ENCODE measurements around the gene ANXA10.
A peak's percentile ranks its signal among the peaks of the same experiment; 100 is the strongest.
"Not testable (repeated sequence)": the region's sequence is repeated elsewhere in the genome, so short reads cannot be mapped to it uniquely, and the experiment has no call there.

Gene ANXA10

GRCh38 chr4:168212656-168213055 lies 120.3 kb downstream of the ANXA10 start:
- no peak for DNase-seq (ENCODE audit: low read depth)
- no peak overlapping the region for H3K4me3 ChIP-seq (ENCODE audit: control insufficient read depth, low read depth, low read length)
- TF ChIP-seq CTCF (IDR thresholded peaks at IDR 0.05; ENCODE audit: control insufficient read depth, insufficient read depth, low read depth, low read length, missing control alignments) = no peak

- DNase-seq (ENCODE audit: low read depth); H3K4me3 ChIP-seq (ENCODE audit: control insufficient read depth, low read depth, low read length): not testable (repeated sequence)
These were observed 121.2 kb downstream of the ANXA10 start for GRCh38 chr4:168213511-168213910.

- no peak for TF ChIP-seq CTCF (IDR thresholded peaks at IDR 0.05; ENCODE audit: control insufficient read depth, insufficient read depth, low read depth, low read length, missing control alignments)
- peak; percentile 37 for DNase-seq (ENCODE audit: low read depth)
- H3K4me3 ChIP-seq (ENCODE audit: control insufficient read depth, low read depth, low read length) = no peak overlapping the region
These were observed 126.3 kb downstream of the ANXA10 start for GRCh38 chr4:168218645-168219044.

- no peak for DNase-seq (ENCODE audit: low read depth)
- TF ChIP-seq CTCF (IDR thresholded peaks at IDR 0.05; ENCODE audit: control insufficient read depth, insufficient read depth, low read depth, low read length, missing control alignments) = no peak
- H3K4me3 ChIP-seq (ENCODE audit: control insufficient read depth, low read depth, low read length) = no peak overlapping the region
These were observed 128.6 kb downstream of the ANXA10 start for GRCh38 chr4:168220893-168221292.

GRCh38 chr4:168221301-168221700 lies 129.0 kb downstream of the ANXA10 start:
- no peak for TF ChIP-seq CTCF (IDR thresholded peaks at IDR 0.05; ENCODE audit: control insufficient read depth, insufficient read depth, low read depth, low read length, missing control alignments)
- no peak overlapping the region for H3K4me3 ChIP-seq (ENCODE audit: control insufficient read depth, low read depth, low read length)
- peak; percentile 4 for DNase-seq (ENCODE audit: low read depth)

All from AG09309 (cell line).